GM23338 (cell line): ENCODE results near the gene INPP5D. TPM values are rescaled to one million over a fixed set of nuclear protein-coding genes. Genes with fewer than 3 reads are reported as not detected.

ENCODE experiments used
- ATAC-seq: fragments of 200-7000 bp; cut with Tn5 transposase; 3 replicates; pipeline ENCODE4 v1.9.1; 2020
- DNase-seq: peaks from one replicate; pipeline ENCODE4 v3.0.0-alpha.2; 2015; ENCODE audit warnings: low spot score
- H2AFZ ChIP-seq: fragments of 200-600 bp; sonication (generic); 2 replicates; pipeline ENCODE4 v1.8.0; 2016; ENCODE audit warnings: antibody characterized with exemption, mild to moderate bottlenecking, moderate library complexity
- H3F3A ChIP-seq: fragments of 200-600 bp; sonication (generic); replicated peaks from 2 replicates; pipeline ENCODE4 v1.8.0; 2017; ENCODE audit warnings: antibody characterized with exemption, mixed run types, low read depth
- H3K27ac ChIP-seq: fragments of 200-600 bp; sonication (generic); 2 replicates; pipeline ENCODE4 v1.6.1; 2016; ENCODE audit warnings: low read depth
- H3K27me3 ChIP-seq: fragments of 200-600 bp; sonication (generic); 2 replicates; pipeline ENCODE4 v1.8.0; 2016; ENCODE audit warnings: mild to moderate bottlenecking, mixed run types, moderate library complexity; ENCODE audit not compliant: insufficient read depth
- H3K36me3 ChIP-seq: fragments of 200-600 bp; sonication (generic); 2 replicates; pipeline ENCODE4 v1.8.0; 2016; ENCODE audit warnings: mild to moderate bottlenecking; ENCODE audit not compliant: insufficient read depth
- H3K4me1 ChIP-seq: fragments of 200-600 bp; sonication (generic); 2 replicates; pipeline ENCODE4 v1.8.0; 2016; ENCODE audit warnings: mild to moderate bottlenecking, moderate library complexity; ENCODE audit not compliant: insufficient read depth
- H3K4me2 ChIP-seq: fragments of 200-600 bp; sonication (generic); 2 replicates; pipeline ENCODE4 v1.7.1; 2017; ENCODE audit warnings: mixed run types
- H3K4me3 ChIP-seq: fragments of 200-600 bp; sonication (generic); 2 replicates; pipeline ENCODE4 v1.6.1; 2016; ENCODE audit warnings: mixed run types
- H3K79me2 ChIP-seq: fragments of 200-600 bp; sonication (generic); replicated peaks from 2 replicates; pipeline ENCODE4 v1.8.0; 2017; ENCODE audit warnings: mild to moderate bottlenecking; ENCODE audit not compliant: insufficient read depth
- H3K9me2 ChIP-seq: fragments of 200-600 bp; sonication (generic); 2 replicates; pipeline ENCODE4 v1.8.0; 2017; ENCODE audit not compliant: insufficient read depth
- H4K20me1 ChIP-seq: fragments of 200-600 bp; sonication (generic); replicated peaks from 2 replicates; pipeline ENCODE4 v1.8.0; 2017; ENCODE audit warnings: mild to moderate bottlenecking; ENCODE audit not compliant: insufficient read depth
- H3K27ac Mint-ChIP-seq: 2 replicates; pipeline ENCODE4 v1.8.0; 2020; ENCODE audit warnings: inconsistent platforms, mild to moderate bottlenecking, moderate library complexity, mixed read lengths
- H3K27me3 Mint-ChIP-seq: 3 replicates; pipeline ENCODE4 v1.8.0; 2022; ENCODE audit warnings: low read depth, mild to moderate bottlenecking, moderate library complexity, mixed read lengths, inconsistent platforms; ENCODE audit not compliant: insufficient read depth, poor library complexity
- H3K36me3 Mint-ChIP-seq: 3 replicates; pipeline ENCODE4 v1.8.0; 2021; ENCODE audit warnings: low read depth, mild to moderate bottlenecking, inconsistent platforms, moderate library complexity, mixed read lengths
- H3K4me1 Mint-ChIP-seq: 3 replicates; pipeline ENCODE4 v1.8.0; 2020; ENCODE audit warnings: mild to moderate bottlenecking, inconsistent platforms, mixed read lengths
- H3K4me3 Mint-ChIP-seq: 3 replicates; pipeline ENCODE4 v1.8.0; 2021; ENCODE audit warnings: moderate library complexity, mild to moderate bottlenecking, inconsistent platforms, mixed read lengths
- H3K9me3 Mint-ChIP-seq: 3 replicates; pipeline ENCODE4 v1.8.0; 2020; ENCODE audit warnings: moderate library complexity, mild to moderate bottlenecking, inconsistent platforms, mixed read lengths
- CREB1 ChIP-seq: fragments of 250-450 bp; sonication (Bioruptor Pico); IDR thresholded peaks from 2 replicates; pipeline ENCODE4 v1.5.0; 2020; ENCODE audit warnings: low read depth, mild to moderate bottlenecking, moderate library complexity
- ETS1 ChIP-seq: IDR thresholded peaks from 2 replicates; pipeline ENCODE4 v1.6.1; 2016; ENCODE audit warnings: antibody characterized with exemption
- EZH2 ChIP-seq: fragments of 200-600 bp; sonication (generic); IDR thresholded peaks from one replicate; pipeline ENCODE4 v1.8.0; 2017; ENCODE audit warnings: antibody characterized with exemption, mild to moderate bottlenecking, low read depth; ENCODE audit not compliant: unreplicated experiment
- EZH2phosphoT487 ChIP-seq: fragments of 200-600 bp; sonication (generic); IDR thresholded peaks from one replicate; pipeline ENCODE4 v1.8.1; 2018; ENCODE audit warnings: antibody characterized with exemption; ENCODE audit not compliant: unreplicated experiment
- POLR2AphosphoS5 ChIP-seq: IDR thresholded peaks from 2 replicates; pipeline ENCODE4 v1.6.1; 2016; ENCODE audit warnings: antibody characterized with exemption, low read depth
- REST ChIP-seq: IDR thresholded peaks from one replicate; pipeline ENCODE4 v1.6.1; 2018; ENCODE audit warnings: antibody characterized with exemption; ENCODE audit not compliant: unreplicated experiment
- STAT1 ChIP-seq: IDR thresholded peaks from one replicate; pipeline ENCODE4 v1.6.1; 2016; ENCODE audit warnings: antibody characterized with exemption; ENCODE audit not compliant: unreplicated experiment
- ZNF114 ChIP-seq: fragments of 250-450 bp; sonication (Bioruptor Pico); IDR thresholded peaks from 2 replicates; pipeline ENCODE4 v1.5.0; 2020; ENCODE audit warnings: mild to moderate bottlenecking, moderate library complexity
- ZNF331 ChIP-seq: fragments of 250-450 bp; sonication (Bioruptor Pico); IDR thresholded peaks from 2 replicates; pipeline ENCODE4 v1.5.0; 2020; ENCODE audit warnings: low read depth, mild to moderate bottlenecking, moderate library complexity
- ZNF462 ChIP-seq: fragments of 250-450 bp; sonication (Bioruptor Pico); IDR thresholded peaks from 2 replicates; pipeline ENCODE4 v1.5.0; 2020; ENCODE audit warnings: mild to moderate bottlenecking, moderate library complexity
- polyA plus RNA-seq: library from polyadenylated mRNA; unstranded; fragments of >200 nt; fragmentation: Nextera tagmentation; extraction: Ambion mirVana; gene quantifications from 2 replicates; pipeline ENCODE4 v1.2.1, GENCODE V29; 2016
- total RNA-seq: library from RNA; depleted of rRNA; stranded (reverse); fragments of >200 nt; shearing (Covaris generic); gene quantifications from 2 replicates; pipeline ENCODE4 v1.2.3, GENCODE V29; 2014

The INPP5D gene
- total and polyA plus RNA-seq, 2 experiments from 2014 or later = 6.6 to 8.3 TPM

GRCh38 chr2:233227346-233227978 is 167.3 kb downstream of the INPP5D start:
- Histone ChIP-seq H3K79me2 (no peaks in the 10 kb centered on the region), H3K27ac (no peak overlapping the region), H4K20me1 (no peaks in the 10 kb centered on the region), H3K9me2 (no peaks in the 10 kb centered on the region), H3K27me3 (no peaks in the 10 kb centered on the region), H3K4me2 (no peak overlapping the region), H3K36me3 (no peaks in the 10 kb centered on the region), H3K4me1 (peaks cover 12% of the 10 kb centered on the region), H3K4me3 (no peak overlapping the region), H2AFZ (peak overlapping the region; percentile 23; the same call in 1 of the 2 replicates), H3F3A (no peaks in the 10 kb centered on the region)
- no peak for ATAC-seq
- H3K27ac Mint-ChIP-seq = no peak overlapping the region
- H3K27me3 Mint-ChIP-seq = peaks cover 2% of the 10 kb centered on the region
- H3K36me3 Mint-ChIP-seq = no peaks in the 10 kb centered on the region
- H3K4me3 Mint-ChIP-seq = no peak overlapping the region
- TF ChIP-seq STAT1 = no peak
- TF ChIP-seq ZNF331 (CRISPR knock-in tag) = no peak
- TF ChIP-seq ETS1 = no peak
- DNase-seq = no peak
- peaks cover 10% of the 10 kb centered on the region for H3K4me1 Mint-ChIP-seq
- H3K9me3 Mint-ChIP-seq = no peaks in the 10 kb centered on the region

GRCh38 chr2:233228376-233228775 is 168.2 kb downstream of the INPP5D start:
- no peak overlapping the region for H2AFZ ChIP-seq
- H3K27ac ChIP-seq = no peak overlapping the region
- Mint-ChIP-seq H3K27ac (no peak overlapping the region), H3K9me3 (no peaks in the 10 kb centered on the region), H3K27me3 (peaks cover 3% of the 10 kb centered on the region), H3K36me3 (no peaks in the 10 kb centered on the region), H3K4me3 (no peak overlapping the region), H3K4me1 (peaks cover 10% of the 10 kb centered on the region)
- H3K79me2 ChIP-seq = no peaks in the 10 kb centered on the region
- no peaks in the 10 kb centered on the region for H3F3A ChIP-seq
- H3K9me2 ChIP-seq = no peaks in the 10 kb centered on the region
- no peak overlapping the region for H3K4me2 ChIP-seq
- H3K4me1 ChIP-seq = peaks cover 12% of the 10 kb centered on the region
- no peak overlapping the region for H3K4me3 ChIP-seq
- no peaks in the 10 kb centered on the region for H4K20me1 ChIP-seq
- DNase-seq = no peak
- no peak for ATAC-seq
- H3K36me3 ChIP-seq = no peaks in the 10 kb centered on the region
- no peaks in the 10 kb centered on the region for H3K27me3 ChIP-seq
- no peak for TF ChIP-seq ZNF462 (CRISPR knock-in tag)
- no peak for TF ChIP-seq CREB1
- no peak for TF ChIP-seq ZNF114 (CRISPR knock-in tag)
- TF ChIP-seq ZNF331 (CRISPR knock-in tag) = no peak
- TF ChIP-seq STAT1 = no peak
- no peak for TF ChIP-seq EZH2
- TF ChIP-seq EZH2phosphoT487 = no peak
- no peak for TF ChIP-seq POLR2AphosphoS5
- no peak for TF ChIP-seq REST
